Measurements from ENCODE around the gene PITPNB.

The PITPNB gene

DNA sequence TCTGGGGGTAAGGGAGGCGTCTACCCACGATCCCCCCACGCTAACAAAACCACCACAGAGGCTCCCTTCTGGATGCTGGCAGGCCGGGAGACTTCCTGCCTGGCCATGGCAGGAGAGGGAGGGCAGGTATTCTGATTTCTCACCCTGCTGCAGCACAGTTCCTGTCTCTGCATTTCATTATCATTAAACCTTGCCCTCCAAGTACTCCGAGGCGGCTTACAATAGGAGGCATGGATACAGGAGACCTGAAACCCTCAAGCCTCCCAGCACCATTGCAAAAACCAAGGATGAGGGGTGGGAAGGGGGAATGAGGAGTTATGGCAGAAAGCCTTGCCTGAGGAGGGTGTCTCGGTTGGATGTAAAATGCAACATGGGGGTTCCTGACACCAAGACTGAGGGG, 73.4 kb downstream of the PITPNB start:
- DNase-seq: no peak
- Mint-ChIP-seq H3K36me3 (ENCODE audit: low read depth) (peaks cover 79% of the 10 kb centered on the region), H3K27ac (no peak overlapping the region), H3K4me3 (no peak overlapping the region), H3K9me3 (no peaks in the 10 kb centered on the region), H3K27me3 (no peaks in the 10 kb centered on the region), H3K4me1 (ENCODE audit: low read depth) (peaks cover 4% of the 10 kb centered on the region)

DNA sequence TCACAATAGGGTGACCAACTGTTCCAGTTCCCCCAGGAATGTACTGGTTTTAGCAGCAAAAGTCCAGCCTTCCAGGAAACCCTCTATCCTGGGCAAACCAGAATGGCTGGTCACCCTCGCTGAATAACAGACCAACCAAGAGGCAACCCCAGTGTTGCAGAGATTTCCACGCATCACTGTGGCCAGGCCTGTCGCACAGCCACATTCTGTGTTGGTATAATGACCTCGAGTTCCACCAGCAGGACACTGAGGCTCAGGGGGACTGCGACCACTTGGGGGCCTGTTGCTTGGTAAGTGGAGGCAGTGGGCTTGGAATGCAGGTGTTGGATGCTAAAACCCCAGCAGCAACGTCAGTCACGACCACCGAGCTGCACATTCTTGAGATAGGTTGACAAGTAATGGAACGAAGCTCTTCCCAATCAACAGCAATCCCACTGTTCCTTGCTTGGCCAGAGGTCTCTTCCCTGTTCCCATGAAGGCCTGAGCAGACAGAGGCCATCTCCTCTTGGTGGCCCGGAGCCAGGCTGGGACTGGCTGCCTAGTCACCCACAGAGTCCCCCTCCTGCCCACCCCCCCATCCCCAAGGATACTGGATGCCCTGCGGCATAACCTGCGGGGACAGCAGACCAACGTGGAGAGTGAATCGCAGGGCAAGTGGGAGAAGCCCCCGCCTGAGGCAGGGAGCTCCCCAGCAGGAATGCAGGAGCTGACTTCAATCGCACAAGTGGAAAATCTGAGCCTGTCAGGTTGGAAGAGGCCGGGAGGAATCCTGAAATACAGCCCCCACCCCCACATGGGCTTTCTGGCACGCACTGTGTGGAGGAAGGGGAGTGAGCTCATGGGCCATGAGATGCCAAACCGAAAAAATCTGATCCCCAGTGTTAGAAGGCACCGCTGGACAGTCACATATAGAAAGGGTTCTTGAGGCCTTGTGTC, 74.1 kb downstream of the PITPNB start:
- peak overlapping the region; percentile 15 for H3K27ac Mint-ChIP-seq
- H3K27me3 Mint-ChIP-seq: no peaks in the 10 kb centered on the region
- no peaks in the 10 kb centered on the region for H3K9me3 Mint-ChIP-seq
- H3K4me1 Mint-ChIP-seq (ENCODE audit: low read depth): no peaks in the 10 kb centered on the region
- H3K4me3 Mint-ChIP-seq: no peak overlapping the region
- H3K36me3 Mint-ChIP-seq (ENCODE audit: low read depth): peaks cover 75% of the 10 kb centered on the region
- no peak for DNase-seq

DNA sequence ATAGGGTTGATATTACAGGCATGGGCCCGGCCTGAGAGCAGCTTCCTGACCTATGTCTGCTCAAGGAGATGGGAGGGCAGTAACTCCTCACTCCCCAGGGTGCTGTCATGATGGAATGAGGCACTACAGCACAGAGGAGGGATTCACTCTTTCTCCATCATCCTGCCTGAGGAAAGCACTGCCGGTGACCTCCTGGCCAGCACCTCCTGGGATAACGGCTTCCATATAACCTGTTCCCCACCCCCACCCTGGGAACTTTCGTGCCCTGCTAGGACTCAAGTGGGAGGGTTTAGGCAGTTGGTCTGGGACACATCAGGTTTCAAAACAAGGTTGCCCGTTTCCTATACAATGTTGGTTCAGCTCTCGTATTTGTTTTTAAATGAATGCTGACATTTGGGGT, 74.8 kb downstream of the PITPNB start:
- Mint-ChIP-seq H3K4me1 (ENCODE audit: low read depth) (no peaks in the 10 kb centered on the region), H3K4me3 (no peak overlapping the region), H3K27me3 (no peaks in the 10 kb centered on the region), H3K9me3 (no peaks in the 10 kb centered on the region), H3K36me3 (ENCODE audit: low read depth) (peaks cover 72% of the 10 kb centered on the region), H3K27ac (no peak overlapping the region)
- no peak for DNase-seq

DNA sequence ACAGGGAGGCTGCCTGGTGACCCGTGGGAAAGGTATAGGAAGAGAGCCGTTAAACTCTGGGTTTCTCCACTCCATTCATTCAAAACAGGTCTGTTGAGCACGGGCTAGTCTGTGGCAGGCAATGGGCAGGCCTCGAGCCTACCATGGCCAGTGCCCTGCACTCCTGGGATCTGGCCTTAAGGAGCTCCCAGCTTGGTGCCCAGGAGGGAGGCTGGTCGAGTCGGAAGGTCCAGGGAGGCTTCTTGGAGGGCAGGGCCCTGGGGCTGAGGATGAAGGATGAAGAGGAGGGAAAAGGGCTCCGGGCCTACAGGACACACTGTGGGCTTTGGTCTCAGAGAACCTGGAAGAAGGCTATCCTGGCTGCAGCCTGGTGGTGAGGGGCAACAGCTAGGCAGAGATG, 75.6 kb downstream of the PITPNB start:
- Mint-ChIP-seq H3K36me3 (ENCODE audit: low read depth) (peaks cover 70% of the 10 kb centered on the region), H3K4me1 (ENCODE audit: low read depth) (no peaks in the 10 kb centered on the region), H3K27ac (peak overlapping the region; percentile 28), H3K4me3 (no peak overlapping the region), H3K9me3 (peaks cover 5% of the 10 kb centered on the region), H3K27me3 (no peaks in the 10 kb centered on the region)
- DNase-seq: no peak

DNA sequence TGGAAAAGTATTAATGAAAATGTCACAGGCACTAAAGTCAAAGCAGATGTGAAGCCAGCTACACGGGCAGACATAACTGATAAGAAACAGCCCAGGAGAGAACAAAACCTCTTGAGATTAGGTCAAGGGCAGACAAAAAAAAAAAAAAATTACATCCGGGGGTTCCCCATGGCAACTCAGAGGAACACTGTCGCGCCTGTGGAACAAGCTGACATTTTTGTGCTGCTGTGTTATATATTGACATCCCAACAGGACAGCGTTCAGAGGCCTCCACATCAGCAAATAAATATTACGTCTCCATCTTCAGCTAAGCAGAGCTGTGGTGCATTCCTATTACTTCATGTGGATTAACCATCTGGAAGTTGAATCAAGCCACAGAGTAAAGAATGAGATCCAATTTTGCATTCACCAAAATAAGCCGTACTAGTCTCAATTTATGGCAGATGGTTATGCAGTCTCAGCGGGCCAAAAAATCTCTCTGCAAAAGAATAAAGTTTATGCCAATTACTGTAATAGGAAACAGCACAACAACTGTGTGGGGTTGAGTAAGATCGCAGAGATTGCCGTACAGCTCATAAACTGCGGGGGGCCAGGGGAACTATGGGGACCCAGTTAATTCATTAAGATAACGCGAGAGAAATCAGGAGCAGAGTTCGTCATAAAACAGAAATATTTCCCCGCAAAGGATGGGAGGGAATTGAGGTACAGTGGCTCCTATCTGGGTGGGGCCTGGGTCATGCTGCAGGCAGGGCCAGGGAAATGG, 76.2 kb downstream of the PITPNB start:
- Mint-ChIP-seq H3K4me1 (ENCODE audit: low read depth) (no peaks in the 10 kb centered on the region), H3K36me3 (ENCODE audit: low read depth) (peaks cover 64% of the 10 kb centered on the region), H3K27me3 (no peaks in the 10 kb centered on the region), H3K4me3 (no peak overlapping the region), H3K9me3 (peaks cover 7% of the 10 kb centered on the region), H3K27ac (peak overlapping the region; percentile 22)
- no peak for DNase-seq

DNA sequence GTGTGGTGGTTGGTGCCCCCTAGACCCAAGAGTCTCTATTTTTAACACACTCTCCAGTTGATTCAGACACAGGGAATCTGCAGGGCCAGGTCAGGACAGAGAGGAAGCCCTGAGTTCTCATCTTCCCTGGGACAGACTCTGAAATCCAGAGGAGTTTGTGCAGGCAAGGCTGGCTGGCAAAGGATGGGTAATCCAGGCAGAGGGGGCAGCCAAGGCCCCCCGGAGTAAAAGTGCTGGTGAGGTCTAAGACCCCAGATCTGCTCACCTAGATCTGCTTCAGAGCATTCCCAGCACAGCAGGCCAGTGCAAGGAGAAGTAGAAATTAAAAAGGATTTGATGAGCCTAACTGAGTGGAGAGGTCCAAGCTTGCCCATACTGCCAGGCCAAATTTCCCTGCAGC, 76.9 kb downstream of the PITPNB start:
- no peaks in the 10 kb centered on the region for H3K27me3 Mint-ChIP-seq
- peaks cover 60% of the 10 kb centered on the region for H3K36me3 Mint-ChIP-seq (ENCODE audit: low read depth)
- no peak for DNase-seq
- H3K27ac Mint-ChIP-seq: no peak overlapping the region
- peaks cover 7% of the 10 kb centered on the region for H3K9me3 Mint-ChIP-seq
- H3K4me1 Mint-ChIP-seq (ENCODE audit: low read depth): no peaks in the 10 kb centered on the region
- no peak overlapping the region for H3K4me3 Mint-ChIP-seq

DNA sequence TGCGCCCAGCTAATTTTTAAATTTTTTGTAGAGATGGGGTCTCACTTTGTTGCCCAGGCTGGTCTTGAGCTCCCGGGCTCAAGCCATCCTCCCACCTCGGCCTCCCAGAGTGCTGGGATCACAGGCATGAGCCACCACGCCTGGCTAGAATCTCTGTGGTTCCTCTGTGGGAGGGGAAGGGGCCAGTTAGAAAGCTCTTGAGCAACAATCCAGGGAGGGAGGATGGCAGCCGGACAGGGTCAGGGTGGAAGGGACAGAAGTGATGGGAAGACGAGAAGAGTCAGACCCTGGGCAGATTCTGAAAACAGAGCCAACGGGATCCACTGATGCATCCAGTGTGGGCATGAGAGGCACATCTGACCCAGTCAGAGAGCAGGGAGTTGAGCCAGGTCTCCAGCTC, 78.6 kb downstream of the PITPNB start:
- DNase-seq: no peak
- H3K27me3 Mint-ChIP-seq: no peaks in the 10 kb centered on the region
- peaks cover 7% of the 10 kb centered on the region for H3K9me3 Mint-ChIP-seq
- no peaks in the 10 kb centered on the region for H3K4me1 Mint-ChIP-seq (ENCODE audit: low read depth)
- H3K36me3 Mint-ChIP-seq (ENCODE audit: low read depth): peaks cover 45% of the 10 kb centered on the region
- no peak overlapping the region for H3K4me3 Mint-ChIP-seq
- peak overlapping the region; percentile 3 for H3K27ac Mint-ChIP-seq

DNA sequence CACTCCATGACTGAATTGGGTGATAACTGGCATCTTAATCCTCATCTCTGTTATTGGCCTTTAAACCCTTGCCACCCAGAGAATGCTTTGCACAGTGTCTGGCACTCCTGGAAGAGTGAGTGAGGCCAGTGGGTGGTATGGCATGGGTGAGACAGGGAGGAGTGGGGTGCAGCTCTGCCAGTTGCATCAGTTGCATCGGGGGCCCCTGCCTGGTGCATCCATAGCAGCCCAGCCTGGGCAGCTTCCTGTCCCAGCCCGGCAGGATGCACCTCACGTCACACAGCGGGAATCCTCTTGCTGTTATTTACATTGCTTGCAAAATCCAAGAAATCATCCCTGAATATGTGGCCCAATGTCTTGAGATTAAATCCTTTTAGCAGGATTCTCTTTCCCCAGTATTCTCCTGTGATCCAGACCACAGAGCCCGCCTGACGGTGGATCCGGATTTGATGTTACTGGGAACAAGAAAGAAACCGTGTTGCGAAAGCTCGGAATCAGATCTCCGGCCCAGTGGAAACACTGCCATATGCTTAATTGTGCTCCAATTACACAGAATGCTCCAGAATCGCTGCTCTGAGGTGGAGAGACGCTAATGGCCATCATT, 79.9 kb downstream of the PITPNB start:
- no peaks in the 10 kb centered on the region for H3K4me1 Mint-ChIP-seq (ENCODE audit: low read depth)
- no peak for DNase-seq
- no peak overlapping the region for H3K4me3 Mint-ChIP-seq
- H3K27ac Mint-ChIP-seq: no peak overlapping the region
- peaks cover 7% of the 10 kb centered on the region for H3K9me3 Mint-ChIP-seq
- peaks cover 44% of the 10 kb centered on the region for H3K36me3 Mint-ChIP-seq (ENCODE audit: low read depth)
- H3K27me3 Mint-ChIP-seq: no peaks in the 10 kb centered on the region

DNA sequence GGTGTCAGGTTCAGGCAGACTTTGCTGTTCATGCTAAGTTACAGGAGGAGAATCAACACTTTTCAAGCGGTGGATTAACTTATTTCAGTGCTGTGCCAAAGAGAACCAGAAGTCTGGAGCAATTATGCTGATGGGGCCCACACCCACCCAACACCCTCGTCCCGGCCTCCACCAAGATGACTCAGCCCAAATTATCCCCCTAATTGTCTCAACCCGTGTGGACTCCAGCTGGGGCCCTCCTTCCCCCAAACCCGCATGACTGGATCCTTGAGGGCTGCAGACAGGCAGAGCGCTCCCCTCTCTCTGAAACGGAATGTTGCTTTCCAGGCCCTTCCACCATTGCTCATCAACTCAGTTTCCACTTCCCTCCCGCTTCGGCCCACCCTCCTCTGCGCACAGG, 82.9 kb downstream of the PITPNB start:
- no peak for DNase-seq
- no peak overlapping the region for H3K27ac Mint-ChIP-seq
- H3K9me3 Mint-ChIP-seq: peaks cover 7% of the 10 kb centered on the region

DNA sequence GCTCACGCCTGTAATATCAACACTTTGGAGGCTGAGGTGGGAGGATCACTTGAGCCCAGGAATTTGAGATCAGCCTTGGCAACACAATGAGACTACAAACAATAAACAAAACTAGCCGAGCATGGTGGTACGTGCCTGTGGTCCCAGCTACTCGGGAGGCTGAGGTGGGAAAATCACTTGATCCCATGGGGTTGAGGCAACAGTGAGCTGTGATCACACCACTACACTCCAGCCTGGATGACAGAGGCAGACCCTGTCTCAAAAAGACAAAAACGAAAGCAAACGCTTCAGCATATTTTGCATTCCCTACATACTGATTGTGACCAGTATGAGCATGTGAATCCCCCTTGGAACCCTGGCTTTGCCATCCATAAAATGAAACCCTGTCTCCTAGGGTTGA, 83.6 kb downstream of the PITPNB start:
- Mint-ChIP-seq H3K36me3 (ENCODE audit: low read depth) (peaks cover 12% of the 10 kb centered on the region), H3K4me3 (no peak overlapping the region), H3K9me3 (peaks cover 7% of the 10 kb centered on the region), H3K27ac (no peak overlapping the region), H3K4me1 (ENCODE audit: low read depth) (peaks cover 12% of the 10 kb centered on the region), H3K27me3 (no peaks in the 10 kb centered on the region)
- DNase-seq: no peak

More for the DNA sequence above, 82.9 kb downstream of the PITPNB start:
- Mint-ChIP-seq H3K36me3 (ENCODE audit: low read depth) (peaks cover 20% of the 10 kb centered on the region), H3K4me3 (no peak overlapping the region), H3K4me1 (ENCODE audit: low read depth) (peaks cover 12% of the 10 kb centered on the region), H3K27me3 (no peaks in the 10 kb centered on the region)

DNA sequence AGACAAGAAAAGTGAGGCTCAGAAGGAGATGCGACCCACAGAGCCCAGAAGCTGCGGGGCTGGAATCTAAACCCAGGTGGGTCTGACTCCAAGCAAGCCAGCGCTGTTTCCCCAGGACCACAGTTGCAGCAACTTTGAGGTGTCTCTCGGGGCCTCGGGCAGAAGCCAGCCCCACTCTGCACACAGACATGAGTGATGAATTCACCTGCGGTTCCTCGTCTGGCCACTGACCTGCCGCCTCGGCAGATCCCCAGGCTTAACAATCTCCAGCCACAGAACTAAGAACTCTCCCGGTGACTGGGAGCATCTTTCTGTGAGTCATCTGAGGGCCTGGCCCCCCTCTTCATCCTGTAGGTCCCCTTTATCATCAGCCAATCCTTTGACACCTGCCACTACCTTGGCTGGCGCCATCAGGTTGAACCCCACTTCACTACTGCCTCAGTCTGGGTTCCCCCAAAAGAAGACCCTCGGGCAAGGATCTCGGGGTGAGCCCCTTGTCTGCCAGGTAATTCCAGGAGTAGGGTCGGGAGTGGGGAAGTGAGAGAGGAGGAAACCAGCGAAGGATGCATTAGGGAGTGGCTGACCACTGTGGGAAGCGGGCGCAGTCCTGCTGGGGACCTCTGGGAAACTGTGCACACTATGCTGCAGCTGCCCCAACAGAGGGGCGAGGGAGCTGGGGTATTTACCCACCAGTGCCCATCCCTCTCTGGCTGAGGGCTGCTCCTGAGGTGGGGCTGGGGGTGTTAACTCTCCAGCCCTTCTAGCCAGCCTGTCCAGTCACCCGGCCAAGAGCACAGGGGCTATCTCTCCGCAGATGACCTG, 84.5 kb downstream of the PITPNB start:
- Mint-ChIP-seq H3K9me3 (peaks cover 7% of the 10 kb centered on the region), H3K27me3 (no peaks in the 10 kb centered on the region), H3K27ac (no peak overlapping the region), H3K36me3 (ENCODE audit: low read depth) (peaks cover 9% of the 10 kb centered on the region), H3K4me1 (ENCODE audit: low read depth) (peaks cover 12% of the 10 kb centered on the region), H3K4me3 (no peak overlapping the region)
- no peak for DNase-seq

DNA sequence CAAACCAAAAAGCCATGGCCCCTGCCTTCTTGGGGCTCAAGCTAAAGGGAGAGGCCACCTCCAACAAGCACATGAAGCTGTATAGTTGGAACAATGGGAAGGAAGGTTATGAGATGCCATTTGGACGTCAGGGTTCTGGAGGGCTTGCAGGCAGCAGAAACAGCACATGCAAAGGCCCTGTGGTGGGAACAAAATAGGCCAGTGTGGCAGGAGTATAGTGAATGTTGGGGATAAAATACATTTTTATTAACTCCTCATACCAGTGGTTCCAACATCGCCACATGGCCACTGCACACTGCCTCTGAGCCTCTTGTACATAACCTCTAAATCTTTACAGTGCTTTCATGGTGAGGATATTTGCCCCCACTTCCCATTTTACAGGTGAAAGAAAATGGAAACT, 85.3 kb downstream of the PITPNB start:
- peaks cover 12% of the 10 kb centered on the region for H3K4me1 Mint-ChIP-seq (ENCODE audit: low read depth)
- DNase-seq: no peak
- H3K27me3 Mint-ChIP-seq: no peaks in the 10 kb centered on the region
- peaks cover 5% of the 10 kb centered on the region for H3K36me3 Mint-ChIP-seq (ENCODE audit: low read depth)
- no peak overlapping the region for H3K27ac Mint-ChIP-seq
- no peak overlapping the region for H3K4me3 Mint-ChIP-seq
- peaks cover 6% of the 10 kb centered on the region for H3K9me3 Mint-ChIP-seq

DNA sequence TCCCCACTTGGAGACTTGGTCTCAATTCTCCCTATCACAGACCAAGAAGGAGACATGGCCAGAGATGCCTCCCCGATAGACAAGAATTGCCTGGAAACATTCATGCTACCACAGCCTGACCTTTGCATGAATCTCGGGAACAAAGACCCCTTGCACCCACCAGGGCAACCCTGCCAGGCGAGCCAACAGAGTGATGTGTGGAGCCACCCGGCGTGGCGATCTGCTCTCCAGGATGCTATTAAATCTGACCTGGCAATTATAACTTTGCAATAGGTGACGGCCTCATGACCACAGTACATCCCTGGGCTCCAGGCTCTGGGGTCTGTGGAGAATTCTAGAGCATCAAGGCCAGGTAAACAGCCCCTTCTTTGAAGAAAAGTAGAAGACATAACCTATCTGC, 86.5 kb downstream of the PITPNB start:
- H3K27me3 Mint-ChIP-seq: no peaks in the 10 kb centered on the region
- H3K36me3 Mint-ChIP-seq (ENCODE audit: low read depth): peaks cover 3% of the 10 kb centered on the region
- peaks cover 12% of the 10 kb centered on the region for H3K4me1 Mint-ChIP-seq (ENCODE audit: low read depth)
- no peaks in the 10 kb centered on the region for H3K9me3 Mint-ChIP-seq
- no peak overlapping the region for H3K27ac Mint-ChIP-seq
- no peak for DNase-seq
- no peak overlapping the region for H3K4me3 Mint-ChIP-seq

DNA sequence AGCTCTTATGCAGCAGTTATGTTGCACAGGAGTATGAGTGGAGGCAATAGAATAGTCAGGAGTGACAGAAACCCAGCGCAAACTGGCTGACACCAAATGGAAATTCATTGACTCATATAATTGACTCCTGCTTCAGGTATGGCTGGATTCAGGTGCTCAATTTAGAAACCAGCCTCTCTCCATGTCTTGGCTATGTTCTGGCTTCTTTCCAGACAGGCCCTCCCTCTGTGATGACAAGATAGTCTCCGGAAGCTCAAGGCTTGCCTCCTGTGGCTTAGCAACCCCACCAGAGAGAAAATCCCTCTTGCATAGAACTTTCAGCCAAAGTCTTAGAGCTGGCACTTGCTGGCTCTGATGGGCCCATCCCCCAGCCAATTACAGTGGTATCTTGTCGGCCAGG, 89.4 kb downstream of the PITPNB start:
- Mint-ChIP-seq H3K27ac (no peak overlapping the region), H3K9me3 (no peaks in the 10 kb centered on the region)

More for the DNA sequence above, 89.4 kb downstream of the PITPNB start:
- no peaks in the 10 kb centered on the region for H3K27me3 Mint-ChIP-seq
- H3K36me3 Mint-ChIP-seq (ENCODE audit: low read depth): peaks cover 2% of the 10 kb centered on the region
- H3K4me3 Mint-ChIP-seq: no peak overlapping the region
- DNase-seq: no peak
- H3K4me1 Mint-ChIP-seq (ENCODE audit: low read depth): peaks cover 12% of the 10 kb centered on the region

Measured in activated T-cell treated with anti-CD3 and anti-CD28 coated beads, Interleukin-2, amount 50 U/mL, for 24 hours (primary cell).